ENCODE data around the gene SRPK2. TPM values are rescaled to one million over a fixed set of nuclear protein-coding genes. Genes with fewer than 3 reads are reported as not detected.

SRPK2 gene
- total RNA-seq, 1 experiment from 2014 or later, result 50.5 TPM

GRCh38 chr7:105149827-105150226 is 238.9 kb downstream of the SRPK2 start (continued):
- no peak for TF ChIP-seq CREB1 (CRISPR knock-in tag; IDR thresholded peaks at IDR 0.05)

GRCh38 chr7:105141068-105141467 is 247.7 kb downstream of the SRPK2 start:
- H3K36me3 Mint-ChIP-seq, result peaks cover 23% of the 10 kb centered on the region
- DNase-seq (ENCODE audit: low spot score), result peak; percentile 38

DNA sequence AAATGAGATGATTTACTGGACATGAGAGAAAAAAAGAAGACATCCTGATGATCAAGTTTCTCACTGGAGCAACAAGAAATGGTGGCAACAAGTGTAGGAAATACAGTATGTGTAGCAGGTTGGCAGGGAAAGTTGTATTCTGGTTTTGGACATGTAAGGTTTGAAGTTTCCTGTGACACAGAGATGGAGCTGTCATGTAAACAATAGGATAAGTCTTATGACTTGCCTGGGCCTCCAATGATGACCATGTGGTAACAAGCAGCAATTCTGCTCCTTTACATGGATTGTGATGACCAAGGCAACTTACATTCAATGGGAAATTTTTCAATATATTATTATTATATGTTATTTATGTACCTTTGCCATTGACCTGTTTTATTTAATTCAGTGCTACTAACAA is 249.3 kb downstream of the SRPK2 start:
- no peak overlapping the region for H3K27ac Mint-ChIP-seq
- ChIA-PET POLR2A (no interaction called here), CTCF (interaction anchor here (2.1 kb wide), 1 partner anchor 15 kb away, joined by 4 read pairs; no protein-coding TSS in a partner anchor)

More at GRCh38 chr7:105141068-105141467, 247.7 kb downstream of the SRPK2 start:
- no peak overlapping the region for H3K27ac Mint-ChIP-seq
- H3K27me3 Mint-ChIP-seq (ENCODE audit: low read depth), result no peaks in the 10 kb centered on the region
- ChIA-PET POLR2A (no interaction called here), CTCF (interaction anchor here (0.6 to 2.1 kb wide), 11 partner anchors 11 to 440 kb away, joined by 3 to 9 read pairs (median 3); partner anchors contain the start of gene EFCAB10)
- H3K9me3 Mint-ChIP-seq, result no peaks in the 10 kb centered on the region
- H3K4me1 Mint-ChIP-seq, result no peaks in the 10 kb centered on the region; the same call in 1 of the 2 replicates
- TF ChIP-seq, protein P1, sequence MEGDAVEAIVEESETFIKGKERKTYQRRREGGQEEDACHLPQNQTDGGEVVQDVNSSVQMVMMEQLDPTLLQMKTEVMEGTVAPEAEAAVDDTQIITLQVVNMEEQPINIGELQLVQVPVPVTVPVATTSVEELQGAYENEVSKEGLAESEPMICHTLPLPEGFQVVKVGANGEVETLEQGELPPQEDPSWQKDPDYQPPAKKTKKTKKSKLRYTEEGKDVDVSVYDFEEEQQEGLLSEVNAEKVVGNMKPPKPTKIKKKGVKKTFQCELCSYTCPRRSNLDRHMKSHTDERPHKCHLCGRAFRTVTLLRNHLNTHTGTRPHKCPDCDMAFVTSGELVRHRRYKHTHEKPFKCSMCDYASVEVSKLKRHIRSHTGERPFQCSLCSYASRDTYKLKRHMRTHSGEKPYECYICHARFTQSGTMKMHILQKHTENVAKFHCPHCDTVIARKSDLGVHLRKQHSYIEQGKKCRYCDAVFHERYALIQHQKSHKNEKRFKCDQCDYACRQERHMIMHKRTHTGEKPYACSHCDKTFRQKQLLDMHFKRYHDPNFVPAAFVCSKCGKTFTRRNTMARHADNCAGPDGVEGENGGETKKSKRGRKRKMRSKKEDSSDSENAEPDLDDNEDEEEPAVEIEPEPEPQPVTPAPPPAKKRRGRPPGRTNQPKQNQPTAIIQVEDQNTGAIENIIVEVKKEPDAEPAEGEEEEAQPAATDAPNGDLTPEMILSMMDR (IDR thresholded peaks at IDR 0.05), result peak; percentile 19; the same call in 1 of the 2 replicates
- no peak for TF ChIP-seq CREB1 (CRISPR knock-in tag; IDR thresholded peaks at IDR 0.05)
- H3K4me3 Mint-ChIP-seq, result no peak overlapping the region
- peak; percentile 91 for ATAC-seq

More for the DNA sequence above, 249.3 kb downstream of the SRPK2 start:
- TF ChIP-seq, protein P2, sequence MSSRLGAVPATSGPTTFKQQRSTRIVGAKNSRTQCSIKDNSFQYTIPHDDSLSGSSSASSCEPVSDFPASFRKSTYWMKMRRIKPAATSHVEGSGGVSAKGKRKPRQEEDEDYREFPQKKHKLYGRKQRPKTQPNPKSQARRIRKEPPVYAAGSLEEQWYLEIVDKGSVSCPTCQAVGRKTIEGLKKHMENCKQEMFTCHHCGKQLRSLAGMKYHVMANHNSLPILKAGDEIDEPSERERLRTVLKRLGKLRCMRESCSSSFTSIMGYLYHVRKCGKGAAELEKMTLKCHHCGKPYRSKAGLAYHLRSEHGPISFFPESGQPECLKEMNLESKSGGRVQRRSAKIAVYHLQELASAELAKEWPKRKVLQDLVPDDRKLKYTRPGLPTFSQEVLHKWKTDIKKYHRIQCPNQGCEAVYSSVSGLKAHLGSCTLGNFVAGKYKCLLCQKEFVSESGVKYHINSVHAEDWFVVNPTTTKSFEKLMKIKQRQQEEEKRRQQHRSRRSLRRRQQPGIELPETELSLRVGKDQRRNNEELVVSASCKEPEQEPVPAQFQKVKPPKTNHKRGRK (CRISPR knock-in tag; IDR thresholded peaks at IDR 0.05; ENCODE audit: borderline replicate concordance), result no peak
- TF ChIP-seq NR3C1 (CRISPR knock-in tag; conservative IDR thresholded peaks at IDR 0.05; ENCODE audit: low read depth), result no peak
- TF ChIP-seq TEAD1 (CRISPR knock-in tag; IDR thresholded peaks at IDR 0.05), result no peak
- TF ChIP-seq USF2 (CRISPR knock-in tag; IDR thresholded peaks at IDR 0.05), result no peak
- TF ChIP-seq NFATC4 (CRISPR knock-in tag; IDR thresholded peaks at IDR 0.05), result no peak
- TF ChIP-seq ZBTB21 (CRISPR knock-in tag; IDR thresholded peaks at IDR 0.05; ENCODE audit: borderline replicate concordance), result no peak
- no peak for TF ChIP-seq JUN (CRISPR knock-in tag; IDR thresholded peaks at IDR 0.05)
- no peak for TF ChIP-seq KAT7 (CRISPR knock-in tag; IDR thresholded peaks at IDR 0.05; ENCODE audit: borderline replicate concordance)
- no peak for TF ChIP-seq MLX (CRISPR knock-in tag; IDR thresholded peaks at IDR 0.05)
- TF ChIP-seq, protein P3, sequence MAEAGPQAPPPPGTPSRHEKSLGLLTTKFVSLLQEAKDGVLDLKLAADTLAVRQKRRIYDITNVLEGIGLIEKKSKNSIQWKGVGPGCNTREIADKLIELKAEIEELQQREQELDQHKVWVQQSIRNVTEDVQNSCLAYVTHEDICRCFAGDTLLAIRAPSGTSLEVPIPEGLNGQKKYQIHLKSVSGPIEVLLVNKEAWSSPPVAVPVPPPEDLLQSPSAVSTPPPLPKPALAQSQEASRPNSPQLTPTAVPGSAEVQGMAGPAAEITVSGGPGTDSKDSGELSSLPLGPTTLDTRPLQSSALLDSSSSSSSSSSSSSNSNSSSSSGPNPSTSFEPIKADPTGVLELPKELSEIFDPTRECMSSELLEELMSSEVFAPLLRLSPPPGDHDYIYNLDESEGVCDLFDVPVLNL (CRISPR knock-in tag; IDR thresholded peaks at IDR 0.05; ENCODE audit: borderline replicate concordance, low read depth), result no peak
- no peak for TF ChIP-seq TCF7 (CRISPR knock-in tag; IDR thresholded peaks at IDR 0.05; ENCODE audit: low read depth)
- TF ChIP-seq PRRX2 (CRISPR knock-in tag; IDR thresholded peaks at IDR 0.05), result no peak
- no peak for TF ChIP-seq ZNF671 (CRISPR knock-in tag; IDR thresholded peaks at IDR 0.05)
- TF ChIP-seq ZNF138 (CRISPR knock-in tag; conservative IDR thresholded peaks at IDR 0.05), result no peak
- no peak for TF ChIP-seq ATF1 (CRISPR knock-in tag; IDR thresholded peaks at IDR 0.05)
- no peak for TF ChIP-seq SP1 (CRISPR knock-in tag; conservative IDR thresholded peaks at IDR 0.05)
- no peak for TF ChIP-seq ETV6 (CRISPR knock-in tag; IDR thresholded peaks at IDR 0.05)
- TF ChIP-seq USF1 (CRISPR knock-in tag; IDR thresholded peaks at IDR 0.05), result no peak
- DNase-seq (ENCODE audit: low spot score) (no peak), ATAC-seq (no peak)
- Mint-ChIP-seq H3K9me3 (no peaks in the 10 kb centered on the region), H3K4me3 (no peak overlapping the region), H3K4me1 (no peaks in the 10 kb centered on the region; the same call in 1 of the 2 replicates), H3K36me3 (peaks cover 23% of the 10 kb centered on the region), H3K27me3 (ENCODE audit: low read depth) (no peaks in the 10 kb centered on the region)
